HepG2 (cell line): ENCODE data around the gene SLC39A1. TPM values are rescaled to one million over a fixed set of nuclear protein-coding genes. Genes with fewer than 3 reads are reported as not detected.

Source experiments
- ATAC-seq: fragments of 200-7000 bp; cut with Tn5 transposase; 3 replicates; pipeline ENCODE4 v1.9.1; 2020; ENCODE audit warnings: mild to moderate bottlenecking, moderate library complexity
- BruUV-seq: library from RNA; stranded (reverse); fragments of 400-500 nt; replicated peaks from 2 replicates; lab custom pipeline; 2021; lab: Mats Ljungman, UMichigan
- CTCF ChIA-PET: fragments of 300-600 bp; formaldehyde crosslinking; extraction: SDS; loops from one replicate; lab custom pipeline; 2021; ENCODE audit warnings: low total read pairs, inconsistent platforms, low intra/inter-chr PET ratio; lab: Yijun Ruan, JAX
- POLR2A ChIA-PET: fragments of 350-600 bp; sonication (Branson Sonifier 250); formaldehyde crosslinking; loops from one replicate; lab custom pipeline; 2020; ENCODE audit warnings: antibody characterized with exemption, inconsistent platforms; lab: Yijun Ruan, JAX
- DNase-seq: peaks from one replicate; pipeline ENCODE4 v3.0.0-alpha.2; 2015; ENCODE audit warnings: low spot score
- FAIRE-seq: peaks from 3 replicates; lab custom pipeline; 2011; peaks lifted over from hg19 to GRCh38; lab: Jason Lieb, UNC
- H2AFZ ChIP-seq: one replicate; pipeline ENCODE4 v1.6.1; 2011; ENCODE audit warnings: low read length, inconsistent platforms
- H3K27ac ChIP-seq: fragments of 300-600 bp; 3 replicates; pipeline ENCODE4 v1.8.0; 2011; ENCODE audit warnings: mixed run types, mild to moderate bottlenecking, mixed read lengths, low read length, inconsistent platforms; ENCODE audit not compliant: insufficient read depth; ENCODE audit errors: extremely low read length
- H3K27me3 ChIP-seq, 2 experiments: fragments of 200-600 bp in 1 of 2; 2 replicates in 1 of 2; 3 replicates in 1 of 2; pipeline versions ENCODE4 v1.6.0 to v1.8.0; 2011; ENCODE audit warnings: low read length in 2 of 2, mild to moderate bottlenecking in 2 of 2, moderate library complexity in 2 of 2, inconsistent platforms in 1 of 2; ENCODE audit not compliant: insufficient read depth in 2 of 2, control insufficient read depth in 1 of 2
- H3K36me3 ChIP-seq, 2 experiments: fragments of 200-600 bp in 1 of 2; replicated peaks in 1 of 2; 2 replicates in 1 of 2; 3 replicates in 1 of 2; pipeline versions ENCODE4 v1.5.1 to v1.8.0; 2011; ENCODE audit warnings: low read length in 2 of 2, inconsistent platforms in 1 of 2; ENCODE audit not compliant: insufficient read depth in 2 of 2, control insufficient read depth in 1 of 2
- H3K4me1 ChIP-seq: 2 replicates; pipeline ENCODE4 v1.5.1; 2012; ENCODE audit warnings: low read length, inconsistent platforms; ENCODE audit not compliant: insufficient read depth
- H3K4me2 ChIP-seq: 2 replicates; pipeline ENCODE4 v1.6.0; 2011; ENCODE audit warnings: low read depth, low read length, inconsistent platforms
- H3K4me3 ChIP-seq, 3 experiments: fragments of 200-600 bp in 1 of 3; sonication (generic), shearing (Covaris generic) in 1 of 3; replicated peaks in 1 of 3; 2 replicates each; pipeline ENCODE4 v1.5.1; 2011 to 2016; ENCODE audit warnings: low read length in 3 of 3, inconsistent platforms in 2 of 3, low read depth in 2 of 3, mild to moderate bottlenecking in 2 of 3, control low read depth in 1 of 3, mixed read lengths in 1 of 3; ENCODE audit not compliant: insufficient read depth in 1 of 3
- H3K79me2 ChIP-seq: one replicate; pipeline ENCODE4 v1.6.1; 2011; ENCODE audit warnings: low read length, inconsistent platforms; ENCODE audit not compliant: insufficient read depth
- H3K9ac ChIP-seq: 2 replicates; pipeline ENCODE4 v1.6.0; 2011; ENCODE audit warnings: mild to moderate bottlenecking, low read depth, low read length, inconsistent platforms; ENCODE audit not compliant: insufficient read depth
- H3K9me3 ChIP-seq: 2 replicates; pipeline ENCODE4 v1.5.1; 2012; ENCODE audit warnings: mild to moderate bottlenecking, low read length
- H4K20me1 ChIP-seq: 2 replicates; pipeline ENCODE4 v1.6.0; 2011; ENCODE audit warnings: inconsistent platforms, mild to moderate bottlenecking, low read length, moderate library complexity; ENCODE audit not compliant: insufficient read depth
- GATAD2A ChIP-seq: IDR thresholded peaks from 2 replicates; pipeline ENCODE4 v1.6.1; 2016
- HMG20B ChIP-seq: conservative IDR thresholded peaks from 2 replicates; pipeline ENCODE4 v1.6.1; 2016; ENCODE audit warnings: missing genetic modification reagents, missing compliant biosample characterization
- HMGXB4 ChIP-seq, 2 experiments: sonication (generic) in 1 of 2; formaldehyde crosslinking in 1 of 2; IDR thresholded peaks; 2 replicates each; pipeline versions ENCODE4 v1.4.0 to v1.6.1; 2018 to 2020; ENCODE audit warnings: missing genetic modification reagents in 2 of 2, borderline replicate concordance in 1 of 2, low read depth in 1 of 2, mild to moderate bottlenecking in 1 of 2, missing biosample characterization in 1 of 2
- IRF2 ChIP-seq: IDR thresholded peaks from 2 replicates; pipeline ENCODE4 v1.6.1; 2018; ENCODE audit warnings: missing genetic modification reagents, missing compliant biosample characterization
- POGZ ChIP-seq: sonication (generic); formaldehyde crosslinking; IDR thresholded peaks from 2 replicates; pipeline ENCODE4 v1.4.0; 2020; ENCODE audit warnings: mild to moderate bottlenecking, missing genetic modification reagents
- TEAD3 ChIP-seq: optimal IDR thresholded peaks from 2 replicates; pipeline ENCODE3; 2016; ENCODE audit warnings: borderline replicate concordance
- UBTF ChIP-seq: sonication (generic); formaldehyde crosslinking; IDR thresholded peaks from 2 replicates; pipeline ENCODE4 v1.4.0; 2020; ENCODE audit warnings: mild to moderate bottlenecking, missing genetic modification reagents
- ZEB1 ChIP-seq: IDR thresholded peaks from 2 replicates; pipeline ENCODE4 v1.6.1; 2012; ENCODE audit warnings: mild to moderate bottlenecking, low read depth, inconsistent platforms; ENCODE audit not compliant: insufficient replicate concordance
- ZNF333 ChIP-seq: sonication (generic); formaldehyde crosslinking; IDR thresholded peaks from 2 replicates; pipeline ENCODE4 v1.4.0; 2020; ENCODE audit warnings: mild to moderate bottlenecking, missing genetic modification reagents, borderline replicate concordance
- ZNF441 ChIP-seq: sonication (generic); formaldehyde crosslinking; IDR thresholded peaks from 2 replicates; pipeline ENCODE4 v1.7.0; 2021; ENCODE audit warnings: missing genetic modification reagents, borderline replicate concordance
- ZNF512B ChIP-seq: sonication (generic); formaldehyde crosslinking; IDR thresholded peaks from 2 replicates; pipeline ENCODE4 v1.5.1; 2020; ENCODE audit warnings: missing genetic modification reagents, mild to moderate bottlenecking, borderline replicate concordance
- ZSCAN29 ChIP-seq: sonication (generic); formaldehyde crosslinking; conservative IDR thresholded peaks from 2 replicates; pipeline ENCODE4 v1.4.0; 2020; ENCODE audit warnings: mild to moderate bottlenecking, missing genetic modification reagents
- WGBS: methylation state at CpG from one replicate; pipeline ENCODE4 v1.1.6; 2017; ENCODE audit warnings: low lambda C conversion rate; 5-methylcytosine and 5-hydroxymethylcytosine counted together
- in situ Hi-C: cut with HindIII; loops from 2 replicates; pipeline ENCODE4 v1.10.0; 2017; ENCODE audit warnings: low pct_unique_long_range_greater_than_20kb; ENCODE audit not compliant: extremely low pct_ligation_motif_present
- intact Hi-C: fragments of 100-400 bp; cut with micrococcal nuclease; formaldehyde crosslinking; loops from one replicate; pipeline ENCODE4 v1.10.0; 2022; ENCODE audit not compliant: unreplicated experiment
- polyA plus RNA-seq, 8 experiments: library from polyadenylated mRNA; depleted of rRNA in 3 of 8; stranded (reverse) in 7 of 8; unstranded in 1 of 8; fragments of >200 nt; fragmentation: Illumina TruSeq in 4 of 8; extraction: Trizol in 4 of 8; gene quantifications; 2 replicates each; pipeline versions ENCODE4 v1.2.1 to v1.2.3, GENCODE V29; 2011 to 2016; ENCODE audit warnings: low read depth in 4 of 8, missing spikeins in 1 of 8, mixed read lengths in 1 of 8; ENCODE audit not compliant: insufficient read depth in 1 of 8
- total RNA-seq, 5 experiments: library from RNA; depleted of rRNA; stranded (reverse); fragments of >200 nt; fragmentation: Illumina TruSeq; extraction: Trizol; gene quantifications; 2 replicates each; pipeline ENCODE4 v1.2.3, GENCODE V29; 2016; ENCODE audit warnings: low read depth in 1 of 5

The SLC39A1 gene
- total and polyA plus RNA-seq, 2 of the 13 experiments (the other 11 are each of a cell fraction or from before 2014, with no cell fraction given) = 71.2 to 78.4 TPM

GRCh38 chr1:153967107-153967999, 4.0 kb upstream of the SLC39A1 start, which contains the start of gene CREB3L4 (continued):
- TF ChIP-seq HMGXB4 (CRISPR knock-in tag; IDR thresholded peaks at IDR 0.05; ENCODE audit: borderline replicate concordance in 1 of 2, low read depth in 1 of 2) (peak; percentile 66 to 80; a peak in 3 of 4 replicates), ZSCAN29 (CRISPR knock-in tag) (peak; percentile 82), HMG20B (CRISPR knock-in tag) (no peak)

GRCh38 chr1:153963850-153964331, 554 bp upstream of the SLC39A1 start:
- Histone ChIP-seq H3K27me3 (no peaks in the 10 kb centered on the region; a peak in 1 of 5 replicates), H3K9me3 (no peaks in the 10 kb centered on the region), H3K4me1 (peaks cover 48% of the 10 kb centered on the region), H2AFZ (no peak overlapping the region), H3K36me3 (peaks cover 0 to 13% of the 10 kb centered on the region in 2 experiments; a peak in 1 of 5 replicates), H3K4me2 (peak overlapping the region; percentile 98), H3K27ac (peak overlapping the region; percentile 79), H3K4me3 (peak overlapping the region; percentile 85 to 92 (median 90)), H3K9ac (peak overlapping the region; percentile 89), H4K20me1 (no peaks in the 10 kb centered on the region), H3K79me2 (peaks cover 27% of the 10 kb centered on the region)
- CTCF ChIA-PET = no interaction called here
- FAIRE-seq = no peak
- intact Hi-C loops = no loop called here
- TSS peak; percentile 75 for BruUV-seq
- DNase-seq = peak; percentile 52
- peak; percentile 23 for ATAC-seq
- POLR2A ChIA-PET = interaction anchor here (0.8 to 10.0 kb wide), 10 partner anchors 10 to 293 kb away, joined by 3 to 209 read pairs (median 16); partner anchors contain the start of genes DENND4B, GATAD2B, ILF2 and JTB
- 1% methylated on average over 15 of the region's 22 CpGs for WGBS
- in situ Hi-C loops = no loop called here
- 0 out of 2 replicates have a peak, but pooled peaks have one; percentile 66 for TF ChIP-seq ZNF333 (CRISPR knock-in tag)
- TF ChIP-seq TEAD3 (CRISPR knock-in tag) = peak; percentile 88
- TF ChIP-seq ZNF512B (CRISPR knock-in tag) = no peak
- no peak for TF ChIP-seq ZNF441 (CRISPR knock-in tag)
- 0 out of 2 replicates have a peak, but pooled peaks have one; percentile 2 for TF ChIP-seq IRF2
- peak; percentile 64; the same call in 1 of the 2 replicates for TF ChIP-seq UBTF (CRISPR knock-in tag)
- TF ChIP-seq ZEB1 = peak; percentile 19
- no peak for TF ChIP-seq GATAD2A
- TF ChIP-seq POGZ (CRISPR knock-in tag) = peak; percentile 26; the same call in 1 of the 2 replicates
